ENCODE data around the gene ZNF229. TPM values are rescaled to one million over a fixed set of nuclear protein-coding genes. Genes with fewer than 3 reads are reported as not detected.
"Not testable (repeated sequence)": the region's sequence is repeated elsewhere in the genome, so short reads cannot be mapped to it uniquely, and the experiment has no call there.

The ZNF229 gene
- 9.4 and 11.8 TPM in 2 replicates for total RNA-seq

DNA sequence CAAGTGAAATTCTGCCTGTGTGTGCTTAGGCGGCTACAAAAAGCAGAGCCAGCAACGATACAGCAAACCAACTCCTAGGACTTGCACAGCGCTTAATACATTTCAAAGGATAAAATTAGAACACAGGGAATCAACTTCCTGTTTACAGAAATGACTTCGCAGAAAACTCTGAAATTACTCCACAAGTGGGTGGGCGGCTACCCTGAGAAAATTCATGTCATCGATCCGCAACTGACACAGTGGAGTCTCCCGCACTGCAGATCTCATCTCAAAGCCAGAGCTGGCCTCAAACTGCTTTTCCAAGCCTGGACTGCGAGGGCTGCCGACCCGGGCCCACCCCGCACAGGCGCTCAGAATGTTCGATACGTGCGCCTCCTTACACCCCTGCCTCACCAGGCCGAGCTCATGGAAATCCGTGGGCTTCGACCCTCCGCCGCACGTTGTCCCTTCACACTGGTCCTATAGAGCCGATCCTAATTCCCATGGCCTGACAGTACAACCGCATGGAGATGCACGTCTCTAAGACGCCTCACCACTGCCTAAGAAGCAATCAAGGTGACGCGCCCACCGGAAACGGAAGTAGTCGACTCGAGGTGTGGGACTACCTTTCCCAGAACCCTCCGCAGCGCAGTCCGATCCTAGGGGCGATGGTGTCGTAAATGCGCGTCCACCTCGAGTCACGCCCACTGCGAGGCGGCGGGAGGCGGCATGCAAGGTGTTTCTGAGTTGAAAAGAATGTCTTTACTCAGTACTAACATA lies at the start of gene ZNF229:
TSS of gene ZNF229 (minus strand) at position 557 of the 759 bp plus-strand sequence. CDS start 5,625 bp downstream, outside the sequence.
- no peaks in the 10 kb centered on the region for H3K9me3 ChIP-seq (ENCODE audit: low read depth, low read length)
- peaks cover 17% of the 10 kb centered on the region for H3K36me3 ChIP-seq (ENCODE audit: insufficient read depth, low read length)
- H3K27me3 ChIP-seq (ENCODE audit: insufficient read depth, low read length), result no peaks in the 10 kb centered on the region
- peak; percentile 97 for DNase-seq (ENCODE audit: insufficient read length, low spot score, missing footprints)
- no peaks in the 10 kb centered on the region for H4K20me1 ChIP-seq (ENCODE audit: insufficient read depth, low read length)
- H3K4me3 ChIP-seq (ENCODE audit: insufficient read depth, low read length), result peak within 1 kb of the TSS; percentile 98
- TF ChIP-seq, protein P1, sequence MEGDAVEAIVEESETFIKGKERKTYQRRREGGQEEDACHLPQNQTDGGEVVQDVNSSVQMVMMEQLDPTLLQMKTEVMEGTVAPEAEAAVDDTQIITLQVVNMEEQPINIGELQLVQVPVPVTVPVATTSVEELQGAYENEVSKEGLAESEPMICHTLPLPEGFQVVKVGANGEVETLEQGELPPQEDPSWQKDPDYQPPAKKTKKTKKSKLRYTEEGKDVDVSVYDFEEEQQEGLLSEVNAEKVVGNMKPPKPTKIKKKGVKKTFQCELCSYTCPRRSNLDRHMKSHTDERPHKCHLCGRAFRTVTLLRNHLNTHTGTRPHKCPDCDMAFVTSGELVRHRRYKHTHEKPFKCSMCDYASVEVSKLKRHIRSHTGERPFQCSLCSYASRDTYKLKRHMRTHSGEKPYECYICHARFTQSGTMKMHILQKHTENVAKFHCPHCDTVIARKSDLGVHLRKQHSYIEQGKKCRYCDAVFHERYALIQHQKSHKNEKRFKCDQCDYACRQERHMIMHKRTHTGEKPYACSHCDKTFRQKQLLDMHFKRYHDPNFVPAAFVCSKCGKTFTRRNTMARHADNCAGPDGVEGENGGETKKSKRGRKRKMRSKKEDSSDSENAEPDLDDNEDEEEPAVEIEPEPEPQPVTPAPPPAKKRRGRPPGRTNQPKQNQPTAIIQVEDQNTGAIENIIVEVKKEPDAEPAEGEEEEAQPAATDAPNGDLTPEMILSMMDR (IDR thresholded peaks at IDR 0.05; ENCODE audit: extremely low read depth, low read depth, low read length), result no peak
- H3K4me2 ChIP-seq (ENCODE audit: insufficient read depth, low read length), result peak within 1 kb of the TSS; percentile 96
- peak within 1 kb of the TSS; percentile 99 for H2AFZ ChIP-seq (ENCODE audit: low read length)
- peaks cover 10% of the 10 kb centered on the region for H3K79me2 ChIP-seq (ENCODE audit: insufficient read depth, low read length)
- H3K4me1 ChIP-seq (ENCODE audit: insufficient read depth, low read length), result peaks cover 8% of the 10 kb centered on the region
- H3K27ac ChIP-seq (ENCODE audit: low read depth, low read length), result peak within 1 kb of the TSS; percentile 86

DNA sequence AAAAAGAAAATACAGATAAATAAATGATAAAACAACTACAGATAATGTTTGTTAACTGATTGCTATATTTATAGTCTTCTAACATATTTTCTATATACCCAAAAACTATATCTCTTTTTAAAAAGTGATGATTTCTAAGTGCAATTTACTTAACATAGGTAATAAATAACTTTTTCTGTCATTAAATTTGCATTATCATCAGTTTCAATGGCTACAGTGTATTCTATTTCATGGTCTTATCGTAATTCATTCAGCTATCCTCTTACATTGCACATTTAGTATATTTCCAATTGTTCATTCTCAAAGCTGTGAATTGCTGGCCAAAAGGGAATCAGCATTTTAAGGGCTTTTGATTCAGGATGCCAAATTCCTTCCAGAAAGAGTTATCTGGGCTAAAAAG lies 48.4 kb upstream of the ZNF229 start:
- no peak overlapping the region for H3K27ac ChIP-seq (ENCODE audit: low read depth, low read length)
- peaks cover 14% of the 10 kb centered on the region for H3K9me3 ChIP-seq (ENCODE audit: low read depth, low read length)
- H3K4me1 ChIP-seq (ENCODE audit: insufficient read depth, low read length), result peaks cover 12% of the 10 kb centered on the region
- peaks cover 36% of the 10 kb centered on the region for H3K36me3 ChIP-seq (ENCODE audit: insufficient read depth, low read length)
- peaks cover 25% of the 10 kb centered on the region for H4K20me1 ChIP-seq (ENCODE audit: insufficient read depth, low read length)
- H3K27me3 ChIP-seq (ENCODE audit: insufficient read depth, low read length), result no peaks in the 10 kb centered on the region
- H3K4me3 ChIP-seq (ENCODE audit: insufficient read depth, low read length), result no peak overlapping the region
- TF ChIP-seq, protein P1 (IDR thresholded peaks at IDR 0.05; ENCODE audit: extremely low read depth, low read depth, low read length), result no peak
- peaks cover 73% of the 10 kb centered on the region for H3K79me2 ChIP-seq (ENCODE audit: insufficient read depth, low read length)
- no peak for DNase-seq (ENCODE audit: insufficient read length, low spot score, missing footprints)
- H3K4me2 ChIP-seq (ENCODE audit: insufficient read depth, low read length), result no peak overlapping the region
- no peak overlapping the region for H2AFZ ChIP-seq (ENCODE audit: low read length)

DNA sequence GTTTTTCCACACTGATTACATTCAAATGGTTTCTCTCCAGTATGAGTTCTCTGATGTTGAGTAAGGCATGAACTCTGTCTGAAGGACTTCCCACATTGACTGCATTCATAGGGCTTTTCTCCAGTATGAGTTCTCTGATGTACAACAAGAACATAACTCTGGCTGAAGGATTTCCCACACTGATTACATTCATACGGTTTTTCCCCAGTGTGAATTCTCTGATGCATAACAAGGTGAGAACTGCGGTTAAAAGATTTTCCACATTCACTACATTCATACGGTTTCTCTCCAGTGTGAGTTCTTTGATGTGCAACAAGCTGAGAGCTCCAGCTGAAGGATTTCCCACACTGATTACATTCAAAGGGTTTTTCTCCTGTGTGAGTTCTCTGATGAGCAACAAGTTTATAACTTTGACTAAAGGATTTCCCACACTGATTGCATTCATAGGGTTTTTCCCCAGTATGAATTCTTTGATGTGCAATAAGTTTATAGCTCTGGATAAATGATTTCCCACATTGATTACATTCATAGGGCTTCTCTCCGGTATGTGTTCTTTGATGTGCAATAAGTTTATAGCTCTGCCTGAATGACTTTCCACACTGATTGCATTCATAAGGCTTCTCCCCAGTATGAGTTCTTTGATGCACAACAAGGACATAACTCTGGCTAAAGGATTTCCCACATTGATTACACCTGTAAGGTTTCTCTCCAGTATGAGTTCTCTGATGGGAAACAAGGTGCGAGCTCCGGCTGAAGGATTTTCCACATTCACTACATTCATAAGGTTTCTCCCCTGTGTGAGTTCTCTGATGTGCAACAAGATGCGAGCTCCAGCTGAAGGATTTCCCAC lies 28.5 kb upstream of the ZNF229 start:
- Histone ChIP-seq H3K9me3 (ENCODE audit: low read depth, low read length) (peaks cover 73% of the 10 kb centered on the region), H3K27me3 (ENCODE audit: insufficient read depth, low read length) (no peaks in the 10 kb centered on the region), H2AFZ (ENCODE audit: low read length) (no peak overlapping the region), H3K79me2 (ENCODE audit: insufficient read depth, low read length) (no peaks in the 10 kb centered on the region), H3K27ac (ENCODE audit: low read depth, low read length) (no peak overlapping the region), H3K4me1 (ENCODE audit: insufficient read depth, low read length) (no peaks in the 10 kb centered on the region), H3K36me3 (ENCODE audit: insufficient read depth, low read length) (peaks cover 56% of the 10 kb centered on the region), H4K20me1 (ENCODE audit: insufficient read depth, low read length) (no peaks in the 10 kb centered on the region), H3K4me3 (ENCODE audit: insufficient read depth, low read length) (no peak overlapping the region), H3K4me2 (ENCODE audit: insufficient read depth, low read length) (no peak overlapping the region)
- TF ChIP-seq, protein P1 (IDR thresholded peaks at IDR 0.05; ENCODE audit: extremely low read depth, low read depth, low read length), result no peak
- DNase-seq (ENCODE audit: insufficient read length, low spot score, missing footprints), result no peak

DNA sequence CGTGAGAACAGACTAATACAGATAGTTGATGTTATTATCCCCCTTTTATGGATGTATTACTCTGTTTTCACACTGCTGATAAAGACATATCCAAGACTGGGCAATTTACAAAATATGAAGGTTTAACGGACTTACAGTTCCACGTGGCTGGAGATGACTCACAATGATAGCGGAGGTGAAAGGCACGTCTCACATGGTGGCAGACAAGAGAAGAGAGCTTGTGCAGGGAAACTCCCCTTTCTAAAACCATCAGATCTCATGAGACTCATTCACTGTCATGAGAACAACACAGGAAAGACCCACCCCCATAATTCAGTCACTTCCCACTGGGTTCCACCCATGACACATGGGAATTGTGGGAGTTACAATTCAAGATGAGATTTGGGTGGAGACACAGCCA lies 20.5 kb upstream of the ZNF229 start:
- not testable (repeated sequence) for H3K27ac ChIP-seq (ENCODE audit: low read depth, low read length); H3K4me2 ChIP-seq (ENCODE audit: insufficient read depth, low read length); H3K36me3 ChIP-seq (ENCODE audit: insufficient read depth, low read length); DNase-seq (ENCODE audit: insufficient read length, low spot score, missing footprints); H3K4me1 ChIP-seq (ENCODE audit: insufficient read depth, low read length); H3K79me2 ChIP-seq (ENCODE audit: insufficient read depth, low read length); H3K27me3 ChIP-seq (ENCODE audit: insufficient read depth, low read length); H3K4me3 ChIP-seq (ENCODE audit: insufficient read depth, low read length); H2AFZ ChIP-seq (ENCODE audit: low read length); H4K20me1 ChIP-seq (ENCODE audit: insufficient read depth, low read length)
- peaks cover 10% of the 10 kb centered on the region for H3K9me3 ChIP-seq (ENCODE audit: low read depth, low read length)

DNA sequence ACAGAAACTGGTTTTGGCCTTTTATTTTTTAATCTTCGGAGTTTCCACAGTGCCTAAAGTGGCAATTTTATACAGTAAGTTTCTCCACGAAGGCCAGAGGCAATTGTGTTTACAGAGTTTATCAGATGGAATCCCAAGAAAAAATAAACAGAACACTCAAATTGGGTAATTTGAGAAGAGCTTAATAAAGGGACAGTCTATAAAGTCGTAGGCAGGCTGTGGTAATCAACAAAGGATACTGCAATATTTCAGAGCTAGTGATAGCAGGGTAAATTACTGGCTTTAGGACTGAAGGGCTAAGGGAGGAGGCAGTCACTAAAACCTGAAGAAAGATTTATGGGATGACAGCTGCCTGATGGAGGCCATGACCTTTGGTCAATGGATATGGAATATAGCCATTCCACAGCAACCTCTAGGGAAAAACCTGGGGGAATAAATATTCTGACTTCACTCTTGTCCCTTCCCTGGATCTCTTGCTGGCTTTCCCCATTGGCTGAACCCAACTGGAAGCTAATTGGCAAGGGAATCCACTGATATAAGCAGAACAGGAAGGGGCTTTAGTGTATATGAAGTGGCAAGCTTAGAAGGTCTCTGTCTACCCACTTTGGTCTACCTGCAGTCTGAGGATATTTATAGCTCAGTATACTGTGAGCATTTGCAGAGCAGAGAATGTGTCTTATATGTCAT lies 14.5 kb upstream of the ZNF229 start:
- not testable (repeated sequence) for DNase-seq (ENCODE audit: insufficient read length, low spot score, missing footprints); H3K36me3 ChIP-seq (ENCODE audit: insufficient read depth, low read length); H4K20me1 ChIP-seq (ENCODE audit: insufficient read depth, low read length); H3K9me3 ChIP-seq (ENCODE audit: low read depth, low read length); H3K4me1 ChIP-seq (ENCODE audit: insufficient read depth, low read length); H3K4me3 ChIP-seq (ENCODE audit: insufficient read depth, low read length); H3K79me2 ChIP-seq (ENCODE audit: insufficient read depth, low read length); H3K4me2 ChIP-seq (ENCODE audit: insufficient read depth, low read length); H2AFZ ChIP-seq (ENCODE audit: low read length); H3K27me3 ChIP-seq (ENCODE audit: insufficient read depth, low read length); H3K27ac ChIP-seq (ENCODE audit: low read depth, low read length)

DNA sequence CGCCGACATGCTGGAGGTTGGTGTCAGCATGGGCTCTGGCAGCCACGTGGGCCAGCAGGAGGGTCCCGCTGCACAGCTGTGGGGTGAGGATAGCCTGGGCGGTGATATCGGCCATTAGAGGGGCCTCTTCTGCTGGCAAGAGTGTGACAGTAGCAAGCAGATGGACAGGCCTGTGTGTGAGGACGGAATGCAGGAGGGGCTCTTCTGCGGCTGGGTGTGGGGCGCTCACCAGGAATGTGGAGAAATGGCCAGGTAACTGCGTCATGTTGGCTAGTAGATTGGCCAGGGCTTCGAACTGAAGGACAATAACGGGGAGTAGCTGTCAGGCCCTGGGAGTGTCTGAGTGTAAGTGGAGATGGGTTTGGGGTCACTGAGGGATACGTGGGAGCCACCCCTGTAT lies 7.7 kb upstream of the ZNF229 start:
- not testable (repeated sequence) for H3K36me3 ChIP-seq (ENCODE audit: insufficient read depth, low read length); H3K4me1 ChIP-seq (ENCODE audit: insufficient read depth, low read length); H3K27me3 ChIP-seq (ENCODE audit: insufficient read depth, low read length); H3K79me2 ChIP-seq (ENCODE audit: insufficient read depth, low read length); H3K4me2 ChIP-seq (ENCODE audit: insufficient read depth, low read length); H4K20me1 ChIP-seq (ENCODE audit: insufficient read depth, low read length); DNase-seq (ENCODE audit: insufficient read length, low spot score, missing footprints); H3K4me3 ChIP-seq (ENCODE audit: insufficient read depth, low read length); H2AFZ ChIP-seq (ENCODE audit: low read length); H3K27ac ChIP-seq (ENCODE audit: low read depth, low read length); H3K9me3 ChIP-seq (ENCODE audit: low read depth, low read length)

All from osteoblast (primary cell).